Germinal center (tissue), 1 donor: ENCODE results near the gene MYO1A.
"Not testable (repeated sequence)": the region's sequence is repeated elsewhere in the genome, so short reads cannot be mapped to it uniquely, and the experiment has no call there.

Experiments used
- DNase-seq: peaks from one replicate; pipeline ENCODE4 v3.0.0; 2012; ENCODE audit warnings: mixed read lengths, low spot score

MYO1A gene

DNA sequence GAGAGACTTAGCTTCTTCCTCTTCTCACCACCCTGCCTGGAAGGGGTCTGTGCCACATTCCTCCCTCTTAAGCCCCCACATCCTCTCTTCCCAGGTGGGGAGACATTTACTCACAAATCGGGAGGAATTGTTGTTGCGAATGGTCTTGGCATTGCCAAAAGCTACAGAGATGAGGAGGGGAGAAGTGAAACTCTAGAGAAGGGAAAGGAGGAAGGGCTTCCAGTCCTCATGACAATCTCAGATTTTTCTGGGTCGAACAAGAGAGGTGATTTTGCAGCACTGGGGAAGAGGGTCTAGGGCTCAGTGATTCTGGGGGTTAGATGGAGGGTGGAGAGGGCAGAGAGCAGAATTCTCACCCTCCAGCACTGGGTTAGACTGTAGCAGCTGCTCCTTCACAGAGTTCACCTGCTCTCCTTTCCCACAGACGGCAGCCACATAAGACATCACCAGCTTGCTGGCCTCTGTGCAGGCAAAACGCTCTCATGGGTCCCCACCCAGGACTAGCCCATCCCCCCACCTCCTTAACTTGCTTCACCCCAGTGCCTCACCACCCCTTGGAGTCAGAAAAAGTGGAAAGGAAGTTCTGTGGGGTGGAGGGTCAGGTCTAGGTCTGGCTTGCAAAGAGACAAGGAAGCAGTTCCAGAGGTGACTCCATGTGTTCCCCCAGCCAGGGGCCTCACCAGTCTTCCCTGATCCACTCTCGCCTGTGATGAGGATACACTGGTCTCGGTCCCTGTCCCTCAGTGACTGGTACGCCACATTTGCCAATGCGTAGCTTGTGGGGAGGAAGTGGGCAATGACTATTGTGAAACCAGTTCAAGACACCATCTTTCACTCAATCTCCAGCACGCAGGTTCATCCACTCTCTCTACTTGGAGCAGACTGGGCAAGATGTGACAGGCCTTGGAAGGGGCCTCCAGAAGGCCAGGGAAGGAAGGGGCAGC is 2.7 kb downstream of the MYO1A start:
- no peak for DNase-seq

GRCh38 chr12:57046086-57046791 is 3.7 kb downstream of the MYO1A start:
- DNase-seq: no peak

GRCh38 chr12:57044889-57045288 is 5.0 kb downstream of the MYO1A start:
- DNase-seq: no peak

- DNase-seq: no peak
Observed at GRCh38 chr12:57044468-57044867, 5.5 kb downstream of the MYO1A start.

DNA sequence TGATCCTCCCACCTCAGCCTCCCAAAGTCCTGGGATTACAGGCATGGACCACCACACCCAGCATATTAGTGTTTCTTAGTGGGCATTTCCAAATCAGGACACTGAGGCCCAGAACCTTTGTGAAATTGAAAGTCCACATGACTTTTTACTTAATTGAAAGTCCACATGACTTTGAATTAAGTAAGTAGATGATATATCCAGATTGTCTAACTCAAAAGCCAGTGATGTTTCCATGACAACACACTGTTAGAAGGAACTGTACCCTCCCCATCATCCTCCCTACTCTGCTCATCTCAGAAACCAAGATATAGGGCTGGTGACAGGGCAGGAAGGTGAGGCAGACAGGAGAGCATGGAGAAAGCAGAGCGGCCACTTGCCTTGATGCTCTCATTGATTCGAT is 7.2 kb downstream of the MYO1A start:
- DNase-seq: no peak

GRCh38 chr12:57040750-57041149 is 9.2 kb downstream of the MYO1A start:
- DNase-seq: no peak

- no peak for DNase-seq
Observed at GRCh38 chr12:57040211-57040610, 9.7 kb downstream of the MYO1A start.

- no peak for DNase-seq
Observed at GRCh38 chr12:57039016-57039798, 10.7 kb downstream of the MYO1A start.

- no peak for DNase-seq
Observed at GRCh38 chr12:57037264-57037663, 12.7 kb downstream of the MYO1A start.

- no peak for DNase-seq
Observed at GRCh38 chr12:57033431-57033830, 16.5 kb downstream of the MYO1A start.

GRCh38 chr12:57031789-57032188 is 18.1 kb downstream of the MYO1A start:
- no peak for DNase-seq

DNA sequence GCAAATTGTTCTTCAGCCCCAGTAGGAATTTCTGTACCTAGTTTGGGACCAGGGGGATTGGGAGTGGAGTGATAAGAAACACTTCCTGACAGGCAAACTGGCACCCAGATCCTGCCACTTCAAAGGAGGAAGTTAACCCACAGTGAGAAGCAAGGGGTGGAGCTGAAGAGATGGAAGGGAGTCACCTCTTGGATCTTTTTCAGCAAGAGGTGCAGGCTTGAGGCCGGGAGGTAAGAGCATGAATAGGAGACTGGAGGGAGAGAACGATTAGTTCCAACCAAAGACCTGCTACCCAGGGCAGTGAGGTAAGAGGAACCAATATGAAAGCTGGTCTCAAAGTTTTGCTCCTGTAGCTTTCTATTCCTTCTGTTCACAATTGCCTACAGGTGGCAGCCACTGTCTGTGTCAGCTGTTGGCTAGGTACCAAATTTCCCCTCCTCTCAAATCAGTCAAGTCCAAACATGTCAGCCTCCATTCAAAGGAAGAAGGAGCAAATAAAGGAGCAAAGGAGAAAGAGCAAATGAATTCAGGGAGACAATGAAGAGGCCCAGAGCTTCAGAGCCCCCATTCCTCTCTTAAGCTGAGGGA is 18.7 kb downstream of the MYO1A start:
- DNase-seq: peak; percentile 42

- DNase-seq: no peak
Observed at GRCh38 chr12:57029457-57029856, 20.5 kb downstream of the MYO1A start.

DNA sequence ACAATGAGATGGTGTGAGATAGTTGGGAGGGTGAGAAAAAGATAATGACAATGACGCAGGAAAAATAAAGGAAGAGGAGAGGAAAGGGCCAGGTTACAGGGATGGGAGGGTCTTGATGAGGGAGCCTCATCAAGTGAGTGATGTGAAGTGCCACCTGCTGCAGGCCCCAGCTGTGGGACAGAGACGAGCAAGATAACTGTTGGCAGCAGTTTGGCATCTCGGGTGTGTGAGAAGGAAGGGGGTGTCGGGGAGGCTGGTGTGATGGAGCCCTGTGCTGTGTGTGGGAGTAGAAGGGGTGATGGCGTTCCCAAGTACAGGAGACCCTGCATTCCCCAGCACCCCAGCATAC is 22.1 kb downstream of the MYO1A start:
- DNase-seq: no peak

GRCh38 chr12:57027011-57027804 is 22.7 kb downstream of the MYO1A start:
- DNase-seq: no peak

DNA sequence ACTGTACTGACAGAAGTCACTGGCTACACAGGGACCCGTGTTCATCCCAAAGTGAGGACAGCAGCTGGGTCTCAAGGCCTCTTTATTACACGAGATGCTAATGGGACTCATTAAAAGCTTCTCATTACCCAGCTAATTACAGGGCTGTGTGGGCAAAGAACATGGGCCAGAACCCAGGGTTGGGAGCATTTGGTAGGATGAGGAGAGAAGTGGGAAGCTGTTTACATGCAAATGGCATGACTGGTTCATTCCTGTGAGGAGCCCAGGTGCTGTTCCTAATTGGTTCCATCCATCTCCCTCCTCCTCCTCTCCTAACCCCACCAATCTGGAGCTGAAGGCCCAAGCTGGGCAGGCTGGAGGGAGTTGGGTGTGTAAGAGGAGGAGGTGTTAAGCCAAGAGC is 24.7 kb downstream of the MYO1A start:
- no peak for DNase-seq

DNA sequence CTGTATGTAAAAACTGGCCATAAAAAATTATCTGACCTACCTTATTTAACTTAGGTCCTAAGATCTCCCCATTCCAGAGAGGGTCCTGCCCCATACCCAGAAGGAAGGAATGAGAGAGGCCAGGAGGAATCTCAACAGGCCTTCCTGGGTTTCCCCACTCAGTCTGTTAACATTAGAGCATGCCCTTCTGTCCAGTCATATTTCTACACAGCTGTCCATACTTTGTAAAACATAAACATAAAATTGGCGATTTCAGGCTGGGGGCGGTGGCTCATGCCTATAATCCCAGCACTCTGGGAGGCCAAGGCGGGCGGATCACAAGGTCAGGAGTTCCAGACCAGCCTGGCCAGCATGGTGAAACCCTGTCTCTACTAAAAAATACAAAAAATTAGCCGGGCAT is 27.6 kb downstream of the MYO1A start:
- not testable (repeated sequence) for DNase-seq

- no peak for DNase-seq
Observed at GRCh38 chr12:57019983-57020719, 29.8 kb downstream of the MYO1A start.

DNA sequence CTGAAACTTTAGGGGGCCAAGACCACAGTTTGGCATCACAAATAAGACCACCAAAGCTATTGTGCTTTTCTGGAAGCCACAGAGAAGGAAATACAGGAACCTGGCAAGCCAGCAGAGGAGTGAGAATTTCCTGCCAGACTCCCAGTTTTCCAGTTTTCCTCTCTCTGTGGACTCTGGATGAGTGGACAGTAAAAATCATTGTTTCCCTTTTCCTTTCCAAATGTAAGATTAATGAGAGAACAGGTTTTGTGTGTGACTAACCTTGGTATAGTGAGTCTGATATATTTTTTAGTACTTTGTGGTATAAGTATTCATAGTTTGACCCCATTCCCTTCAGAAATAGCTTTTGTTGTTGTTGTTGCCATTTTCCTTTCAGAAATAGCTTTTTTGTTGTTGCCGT is 31.0 kb downstream of the MYO1A start:
- DNase-seq: no peak

- not testable (repeated sequence) for DNase-seq
Observed at GRCh38 chr12:57018353-57018752, 31.6 kb downstream of the MYO1A start.

DNA sequence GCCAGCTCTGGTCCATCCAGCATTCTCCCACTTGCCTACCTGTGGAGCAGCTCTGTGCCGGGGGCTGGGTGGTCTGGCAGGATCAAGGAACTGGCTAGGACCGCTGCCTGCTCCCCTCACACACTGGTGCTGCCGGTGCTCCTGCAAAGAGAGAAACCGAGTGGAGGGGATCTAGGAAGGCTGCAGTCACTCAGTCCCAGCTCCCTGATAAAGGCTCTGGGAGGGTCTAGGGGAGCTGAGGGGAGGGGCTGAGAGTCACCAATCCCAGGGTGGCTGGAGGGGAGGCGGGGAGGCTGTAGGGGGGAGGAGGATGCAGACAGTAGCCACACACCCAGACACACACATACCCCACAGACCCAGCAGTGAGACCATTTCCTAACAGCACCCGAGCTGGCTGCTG is 33.6 kb downstream of the MYO1A start, which contains the start of gene TAC3:
Gene TAC3, minus strand, starts transcription at position 182 of the 400 bp plus-strand sequence. CDS start 732 bp downstream, outside the sequence.
- DNase-seq: no peak
